ENCODE results near the gene TRAFD1. TPM values are rescaled to one million over a fixed set of nuclear protein-coding genes. Genes with fewer than 3 reads are reported as not detected.

TRAFD1 gene
- total and polyA plus RNA-seq, 2 of the 8 experiments (the other 6 are each of a cell fraction or from before 2014, with no cell fraction given), result 18.1 to 33.1 TPM

DNA sequence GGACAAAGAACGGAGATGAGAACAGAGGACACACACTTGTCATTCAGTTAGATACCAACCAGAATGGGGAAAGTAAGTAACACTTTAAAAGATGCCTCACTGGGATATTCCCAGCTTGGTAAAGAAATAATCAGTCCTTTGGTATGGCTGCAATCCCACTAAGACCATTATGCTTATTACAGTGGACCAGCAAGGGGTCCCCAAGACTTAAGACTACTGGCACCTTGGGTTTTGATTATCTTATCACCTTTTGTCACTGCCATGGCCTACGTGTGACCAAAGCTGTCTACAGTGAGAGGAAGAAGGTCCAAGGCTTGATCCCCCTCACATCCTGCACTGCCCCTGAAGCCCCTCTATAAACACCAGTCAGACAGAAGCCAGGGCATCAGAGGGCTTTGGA is 65.8 kb downstream of the TRAFD1 start:
- H2BK5ac ChIP-seq (ENCODE audit: low read depth, low read length), result no peak overlapping the region
- H2BK20ac ChIP-seq (ENCODE audit: low read length), result no peak overlapping the region
- H2AK5ac ChIP-seq (ENCODE audit: low read depth, low read length), result no peak overlapping the region
- ChIA-PET POLR2A (ENCODE audit: partially characterized antibody) (no interaction called here), CTCF (ENCODE audit: partially characterized antibody) (interaction anchor here (0.7 to 5.9 kb wide), 3 partner anchors 10 to 196 kb away, joined by 4 to 22 read pairs (median 8); no protein-coding TSS in a partner anchor)
- H2BK15ac ChIP-seq (ENCODE audit: low read length), result no peak overlapping the region
- DNase-seq (ENCODE audit: low read depth in 1 of 2, low spot score in 2 of 2) (no peak), FAIRE-seq (no peak)
- no peaks in the 10 kb centered on the region for H3K23me2 ChIP-seq (ENCODE audit: low read depth, low read length)
- no peaks in the 10 kb centered on the region for H4K20me1 ChIP-seq (replicated peaks in 1 of 2; ENCODE audit: control insufficient read depth in 1 of 2, insufficient read depth in 2 of 2, low read length in 2 of 2)
- H3K79me2 ChIP-seq (ENCODE audit: control insufficient read depth in 1 of 2, insufficient read depth in 2 of 2, low read length in 2 of 2), result no peaks in the 10 kb centered on the region
- H3K4ac ChIP-seq (replicated peaks; ENCODE audit: insufficient read length, low read depth, low read length), result no peak overlapping the region
- H3K4me3 ChIP-seq (ENCODE audit: extremely low read depth in 1 of 4, insufficient read depth in 2 of 4, low read depth in 3 of 4, low read length in 4 of 4), result no peak overlapping the region
- H3K27me3 ChIP-seq (replicated peaks in 1 of 4; ENCODE audit: control insufficient read depth in 3 of 4, extremely low read depth in 1 of 4, insufficient read depth in 3 of 4, low read length in 3 of 4), result no peaks in the 10 kb centered on the region
- no peak overlapping the region for H3K18ac ChIP-seq (ENCODE audit: extremely low read depth, low read length)
- no peak overlapping the region for H3K14ac ChIP-seq (ENCODE audit: insufficient read length)
- H3K36me3 ChIP-seq (ENCODE audit: control insufficient read depth in 2 of 4, insufficient read depth in 4 of 4, low read length in 3 of 4), result peaks cover 6 to 31% (median 11%) of the 10 kb centered on the region in 4 experiments; a peak in 6 of 8 replicates
- no peaks in the 10 kb centered on the region for H3K79me1 ChIP-seq (ENCODE audit: low read depth, low read length)
- H3K4me2 ChIP-seq (ENCODE audit: insufficient read depth in 1 of 2, low read depth in 2 of 2, low read length in 2 of 2), result no peak overlapping the region
- no peak overlapping the region for H2BK12ac ChIP-seq (ENCODE audit: low read depth, low read length)
- TF ChIP-seq TEAD4 (IDR thresholded peaks at IDR 0.05; ENCODE audit: low read depth, low read length) (no peak), TCF12 (IDR thresholded peaks at IDR 0.05; ENCODE audit: low read depth, low read length) (no peak), BACH1 (IDR thresholded peaks at IDR 0.05; ENCODE audit: low read length) (no peak), HDAC2 (IDR thresholded peaks at IDR 0.05; ENCODE audit: borderline replicate concordance in 1 of 2, low read depth in 2 of 2, low read length in 2 of 2) (no peak), BRCA1 (IDR thresholded peaks at IDR 0.05; ENCODE audit: low read depth, low read length) (no peak), HDAC6 (IDR thresholded peaks at IDR 0.05; ENCODE audit: low read depth, low read length) (no peak), RAD21 (IDR thresholded peaks at IDR 0.05 in 1 of 2, conservative IDR thresholded peaks at IDR 0.05 in 1 of 2; ENCODE audit: low read depth in 2 of 2, low read length in 2 of 2) (no peak), FOSL1 (IDR thresholded peaks at IDR 0.05; ENCODE audit: insufficient read depth, low read depth, low read length) (no peak), POLR2A (IDR thresholded peaks at IDR 0.05; ENCODE audit: control extremely low read depth in 1 of 2, low read depth in 2 of 2, low read length in 2 of 2) (no peak), EGR1 (IDR thresholded peaks at IDR 0.05; ENCODE audit: borderline replicate concordance, low read depth, low read length) (no peak), EZH2 (IDR thresholded peaks at IDR 0.05; ENCODE audit: low read depth, low read length, severe bottlenecking) (no peak)
- H2BK120ac ChIP-seq (replicated peaks; ENCODE audit: low read depth, low read length), result no peak overlapping the region
- no peak overlapping the region for H4K5ac ChIP-seq (ENCODE audit: insufficient read length, low read depth, low read length)
- H3K23ac ChIP-seq (ENCODE audit: insufficient read length), result no peak overlapping the region
- H3K56ac ChIP-seq (replicated peaks; ENCODE audit: insufficient read length, low read depth, low read length), result no peak overlapping the region
- H3K27ac ChIP-seq (ENCODE audit: low read depth, low read length), result no peak overlapping the region
- H4K91ac ChIP-seq (replicated peaks; ENCODE audit: insufficient read length, low read length), result no peak overlapping the region
- no peaks in the 10 kb centered on the region for H3K4me1 ChIP-seq (replicated peaks in 1 of 4; ENCODE audit: control insufficient read depth in 3 of 4, insufficient read depth in 4 of 4, low read length in 3 of 4)
- no peak overlapping the region for H4K8ac ChIP-seq (ENCODE audit: extremely low read depth, insufficient read depth, low read length)
- H3K9ac ChIP-seq (replicated peaks in 1 of 4; ENCODE audit: extremely low read depth in 1 of 4, low read depth in 3 of 4, low read length in 3 of 4), result no peak overlapping the region
- WGBS, 2 experiments (ENCODE audit: extremely low coverage in 1 of 2, insufficient coverage in 1 of 2, insufficient read length in 1 of 2, insufficient replicate concordance in 2 of 2, low coverage in 1 of 2, low lambda C conversion rate in 2 of 2, missing lambda C conversion rate in 1 of 2), result 90% methylated on average over 2 of the region's 2 CpGs; no CpG with 5 or more reads in 1 of the 2 experiments
- H2AFZ ChIP-seq (ENCODE audit: low read length), result no peak overlapping the region
- no peaks in the 10 kb centered on the region for H3K9me3 ChIP-seq (ENCODE audit: insufficient read depth in 2 of 2, low read depth in 1 of 2, low read length in 1 of 2)

Data from H1 (cell line).